Progenitor cell of endocrine pancreas (in vitro differentiated cells): Measurements from ENCODE around the gene PRSS53. TPM values are rescaled to one million over a fixed set of nuclear protein-coding genes. Genes with fewer than 3 reads are reported as not detected.
A peak's percentile ranks its signal among the peaks of the same experiment; 100 is the strongest.

Experiments
- DNase-seq: peaks from one replicate; pipeline ENCODE4 v3.0.0; 2021; ENCODE audit warnings: low spot score; ENCODE audit not compliant: unreplicated experiment
- H3K27ac Mint-ChIP-seq: 2 replicates; pipeline ENCODE4 v1.8.0; 2021; ENCODE audit warnings: mild to moderate bottlenecking, moderate library complexity, mixed read lengths
- H3K27me3 Mint-ChIP-seq: 2 replicates; pipeline ENCODE4 v1.8.0; 2021; ENCODE audit warnings: mixed read lengths
- H3K36me3 Mint-ChIP-seq: 2 replicates; pipeline ENCODE4 v1.8.0; 2022; ENCODE audit warnings: mixed read lengths; ENCODE audit not compliant: insufficient read depth
- H3K4me1 Mint-ChIP-seq: 2 replicates; pipeline ENCODE4 v1.8.0; 2021; ENCODE audit warnings: low read depth, mixed read lengths
- H3K4me3 Mint-ChIP-seq: 2 replicates; pipeline ENCODE4 v1.8.0; 2021; ENCODE audit warnings: low read depth, mild to moderate bottlenecking, moderate library complexity, mixed read lengths
- H3K9me3 Mint-ChIP-seq: 2 replicates; pipeline ENCODE4 v1.8.0; 2021; ENCODE audit warnings: low read depth, mixed read lengths
- total RNA-seq: library from RNA; stranded (reverse); gene quantifications from 2 replicates; pipeline ENCODE4 v1.2.1, GENCODE V29; 2021
- TF ChIP-seq, protein P1 (sequence below): fragments of 200-600 bp; sonication (generic); IDR thresholded peaks from one replicate; pipeline ENCODE4 v1.5.0; 2021; ENCODE audit warnings: antibody characterized with exemption, mild to moderate bottlenecking; ENCODE audit not compliant: unreplicated experiment

The PRSS53 gene
- total RNA-seq, 1 donor from 2014 or later: 2.3 TPM

DNA sequence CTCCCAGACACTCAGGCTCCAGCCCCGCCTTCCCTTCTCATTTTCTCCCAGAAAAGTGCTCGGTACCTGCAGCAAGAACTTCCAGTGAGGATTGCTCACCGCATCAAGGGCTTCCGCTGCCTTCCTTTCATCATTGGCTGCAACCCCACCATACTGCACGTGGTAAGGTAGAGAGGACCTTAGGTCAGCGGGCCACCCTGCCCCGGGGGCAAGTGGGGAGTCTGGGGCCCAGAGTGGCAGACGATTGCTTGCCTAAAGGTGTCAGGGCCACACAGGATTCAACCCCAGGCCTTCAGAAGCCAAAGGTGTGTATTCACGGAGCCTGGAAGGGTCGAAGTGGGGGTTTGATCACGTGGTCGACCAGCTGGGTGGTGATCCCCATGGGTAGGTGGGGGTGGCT lies 20.9 kb upstream of the PRSS53 start:
- peaks cover 6% of the 10 kb centered on the region for H3K36me3 Mint-ChIP-seq
- H3K9me3 Mint-ChIP-seq: no peaks in the 10 kb centered on the region
- TF ChIP-seq, protein P1, sequence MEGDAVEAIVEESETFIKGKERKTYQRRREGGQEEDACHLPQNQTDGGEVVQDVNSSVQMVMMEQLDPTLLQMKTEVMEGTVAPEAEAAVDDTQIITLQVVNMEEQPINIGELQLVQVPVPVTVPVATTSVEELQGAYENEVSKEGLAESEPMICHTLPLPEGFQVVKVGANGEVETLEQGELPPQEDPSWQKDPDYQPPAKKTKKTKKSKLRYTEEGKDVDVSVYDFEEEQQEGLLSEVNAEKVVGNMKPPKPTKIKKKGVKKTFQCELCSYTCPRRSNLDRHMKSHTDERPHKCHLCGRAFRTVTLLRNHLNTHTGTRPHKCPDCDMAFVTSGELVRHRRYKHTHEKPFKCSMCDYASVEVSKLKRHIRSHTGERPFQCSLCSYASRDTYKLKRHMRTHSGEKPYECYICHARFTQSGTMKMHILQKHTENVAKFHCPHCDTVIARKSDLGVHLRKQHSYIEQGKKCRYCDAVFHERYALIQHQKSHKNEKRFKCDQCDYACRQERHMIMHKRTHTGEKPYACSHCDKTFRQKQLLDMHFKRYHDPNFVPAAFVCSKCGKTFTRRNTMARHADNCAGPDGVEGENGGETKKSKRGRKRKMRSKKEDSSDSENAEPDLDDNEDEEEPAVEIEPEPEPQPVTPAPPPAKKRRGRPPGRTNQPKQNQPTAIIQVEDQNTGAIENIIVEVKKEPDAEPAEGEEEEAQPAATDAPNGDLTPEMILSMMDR: no peak
- no peak overlapping the region for H3K27ac Mint-ChIP-seq
- no peak for DNase-seq
- H3K4me3 Mint-ChIP-seq: peak overlapping the region; percentile 68
- no peaks in the 10 kb centered on the region for H3K27me3 Mint-ChIP-seq
- peaks cover 2% of the 10 kb centered on the region for H3K4me1 Mint-ChIP-seq

DNA sequence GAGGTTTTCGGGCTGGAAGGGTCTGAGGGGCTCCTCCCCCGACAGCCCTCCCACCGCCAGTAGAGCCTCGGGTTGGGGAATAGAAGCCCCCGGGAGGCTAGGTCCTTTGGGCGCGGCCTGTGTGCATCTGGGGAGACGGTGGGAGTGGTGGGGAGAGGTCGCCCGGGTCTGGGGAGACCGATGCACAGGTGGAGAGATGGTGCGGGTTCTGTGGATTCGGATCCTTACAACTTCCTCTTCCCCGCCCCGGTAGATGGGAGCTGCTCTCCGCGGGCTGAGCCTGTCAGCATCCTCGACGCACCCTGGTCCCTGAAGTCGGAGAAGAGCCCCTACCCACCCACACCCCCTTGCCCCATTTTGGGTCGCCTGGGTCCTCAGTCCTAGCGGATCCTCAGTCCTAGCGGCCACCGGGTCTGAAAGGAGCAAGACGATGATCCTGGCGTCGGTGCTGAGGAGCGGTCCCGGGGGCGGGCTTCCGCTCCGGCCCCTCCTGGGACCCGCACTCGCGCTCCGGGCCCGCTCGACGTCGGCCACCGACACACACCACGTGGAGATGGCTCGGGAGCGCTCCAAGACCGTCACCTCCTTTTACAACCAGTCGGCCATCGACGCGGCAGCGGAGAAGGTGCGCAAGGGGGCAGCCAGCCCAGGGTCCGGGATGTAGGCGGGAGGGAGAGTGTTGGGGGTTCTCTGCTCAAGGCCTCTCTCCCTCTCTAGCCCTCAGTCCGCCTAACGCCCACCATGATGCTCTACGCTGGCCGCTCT lies 20.2 kb upstream of the PRSS53 start:
- Mint-ChIP-seq H3K27ac (no peak overlapping the region), H3K27me3 (no peaks in the 10 kb centered on the region), H3K9me3 (no peaks in the 10 kb centered on the region), H3K4me1 (peaks cover 2% of the 10 kb centered on the region), H3K4me3 (peak overlapping the region; percentile 69), H3K36me3 (peaks cover 6% of the 10 kb centered on the region)
- no peak for DNase-seq
- TF ChIP-seq, protein P1: no peak

DNA sequence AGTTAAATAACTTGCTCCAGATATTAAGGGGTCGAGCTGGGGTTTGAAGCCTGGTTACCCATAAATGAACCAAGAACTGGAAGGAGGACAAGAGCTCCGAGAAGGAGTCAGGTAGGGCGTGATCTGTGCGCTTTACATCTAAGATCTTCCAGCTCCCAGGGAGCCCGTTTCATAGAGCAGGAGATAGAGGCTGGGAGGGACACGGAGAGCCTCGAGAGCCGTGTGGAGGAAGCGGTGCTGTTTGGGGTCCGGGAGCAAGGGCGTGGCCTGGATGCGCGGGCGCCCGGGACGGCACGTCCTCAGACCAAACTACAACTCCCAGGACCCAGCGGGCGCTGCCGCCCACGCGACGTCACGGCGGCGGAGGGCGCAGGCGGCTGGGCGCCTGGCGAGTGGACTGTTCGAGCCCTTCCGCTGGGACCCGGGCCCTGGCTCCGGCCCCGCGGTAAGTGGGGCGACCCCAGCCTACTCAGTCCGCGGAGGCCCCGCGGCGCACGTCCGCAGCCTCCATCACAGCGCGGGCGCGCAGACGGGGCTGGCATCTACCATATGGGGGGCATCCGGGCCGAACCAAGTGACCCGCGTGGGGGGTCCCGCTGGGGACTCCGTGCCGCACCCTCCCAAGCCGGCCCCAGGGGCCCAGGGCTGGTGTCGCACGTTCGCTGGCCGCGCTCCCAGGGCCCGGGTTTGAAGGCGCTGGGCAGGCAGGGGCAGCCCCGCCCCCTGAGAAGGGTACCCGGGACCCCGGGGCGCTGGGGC lies 19.5 kb upstream of the PRSS53 start, which contains the start of gene BCKDK:
Gene BCKDK, plus strand, starts transcription at position 352 of the 759 bp plus-strand sequence. CDS start 838 bp downstream, outside the sequence.
- H3K27ac Mint-ChIP-seq: peak within 1 kb of the TSS; percentile 9
- H3K4me3 Mint-ChIP-seq: peak within 1 kb of the TSS; percentile 69
- TF ChIP-seq, protein P1: no peak
- peaks cover 6% of the 10 kb centered on the region for H3K36me3 Mint-ChIP-seq
- no peaks in the 10 kb centered on the region for H3K9me3 Mint-ChIP-seq
- peaks cover 2% of the 10 kb centered on the region for H3K4me1 Mint-ChIP-seq
- no peaks in the 10 kb centered on the region for H3K27me3 Mint-ChIP-seq
- no peak for DNase-seq

DNA sequence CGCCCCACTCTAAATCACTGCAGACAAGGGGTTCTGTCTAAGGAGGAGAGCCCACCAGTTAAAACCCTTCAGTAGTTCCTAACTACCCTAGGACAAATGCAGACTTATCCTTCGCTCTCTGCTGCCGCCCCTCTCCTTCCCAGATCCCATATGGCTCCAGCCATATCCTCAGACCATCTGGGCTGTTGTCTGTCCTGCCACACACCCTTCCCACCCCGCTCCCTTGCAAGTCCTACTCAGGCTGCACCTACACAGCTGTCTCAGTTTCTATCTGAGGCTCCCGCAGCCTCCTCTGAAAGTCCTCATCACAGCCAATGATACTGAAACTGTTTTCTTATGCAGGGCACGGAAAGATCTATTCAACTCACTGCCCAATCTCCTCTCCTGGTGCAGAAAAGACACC lies 18.7 kb upstream of the PRSS53 start:
- no peaks in the 10 kb centered on the region for H3K9me3 Mint-ChIP-seq
- no peak for DNase-seq
- H3K27ac Mint-ChIP-seq: no peak overlapping the region
- H3K27me3 Mint-ChIP-seq: no peaks in the 10 kb centered on the region
- H3K4me1 Mint-ChIP-seq: peaks cover 2% of the 10 kb centered on the region
- peak overlapping the region; percentile 69 for H3K4me3 Mint-ChIP-seq
- TF ChIP-seq, protein P1: no peak
- H3K36me3 Mint-ChIP-seq: peaks cover 5% of the 10 kb centered on the region
